B cell (primary cell): Measurements from ENCODE around the gene RBM42. TPM values are rescaled to one million over a fixed set of nuclear protein-coding genes. Genes with fewer than 3 reads are reported as not detected.

ENCODE experiments used
- ATAC-seq: fragments of 200-7000 bp; cut with Tn5 transposase; one replicate; pipeline ENCODE4 v1.10.0; 2021; ENCODE audit warnings: low read depth, mild to moderate bottlenecking, moderate number of reproducible peaks, moderate library complexity
- CTCF ChIA-PET: fragments of 350-600 bp; sonication (Branson Sonifier 250); formaldehyde crosslinking; loops from one replicate; lab custom pipeline; 2021; ENCODE audit warnings: antibody characterized with exemption, inconsistent platforms; lab: Charles Lee
- POLR2A ChIA-PET: fragments of 350-600 bp; sonication (Branson Sonifier 250); formaldehyde crosslinking; loops from one replicate; lab custom pipeline; 2021; ENCODE audit warnings: antibody characterized with exemption; lab: Charles Lee
- DNase-seq: peaks from one replicate; pipeline ENCODE4 v3.0.0; 2013
- H2AFZ ChIP-seq: 2 replicates; pipeline ENCODE4 v1.6.1; 2012; ENCODE audit warnings: mild to moderate bottlenecking, low read depth, low read length; ENCODE audit not compliant: insufficient read depth, poor library complexity, severe bottlenecking
- H3K27ac ChIP-seq, 2 donors: 1 replicate in 1 of 2; 2 replicates in 1 of 2; pipeline ENCODE4 v1.5.1; 2012 to 2013; ENCODE audit warnings: low read length in 2 of 2, mild to moderate bottlenecking in 2 of 2, moderate library complexity in 1 of 2
- H3K27me3 ChIP-seq, 4 experiments: fragments of 200-600 bp in 1 of 4; sonication (generic) in 1 of 4; replicated peaks in 1 of 4; 1 replicate in 2 of 4; 2 replicates in 2 of 4; pipeline versions ENCODE4 v1.6.1 to v1.7.0; 2013 to 2016; ENCODE audit warnings: low read length in 3 of 4, mild to moderate bottlenecking in 2 of 4, mixed read lengths in 1 of 4, moderate library complexity in 1 of 4; ENCODE audit not compliant: insufficient read depth in 4 of 4, control insufficient read depth in 3 of 4; ENCODE audit errors: control extremely low read depth in 1 of 4
- H3K36me3 ChIP-seq, 2 experiments: replicated peaks in 1 of 2; 1 replicate in 1 of 2; 2 replicates in 1 of 2; pipeline versions ENCODE4 v1.6.1 to v1.7.1; 2013; ENCODE audit warnings: low read length in 1 of 2; ENCODE audit not compliant: insufficient read depth in 2 of 2, control insufficient read depth in 1 of 2; ENCODE audit errors: control extremely low read depth in 1 of 2, extremely low read depth in 1 of 2
- H3K4me1 ChIP-seq, 2 donors: fragments of 200-600 bp in 1 of 2; sonication (generic) in 1 of 2; 1 replicate in 1 of 2; 2 replicates in 1 of 2; pipeline versions ENCODE4 v1.5.1 to v1.6.1; 2013 to 2017; ENCODE audit warnings: low read length in 2 of 2; ENCODE audit not compliant: control insufficient read depth in 2 of 2, insufficient read depth in 2 of 2
- H3K4me2 ChIP-seq: replicated peaks from 2 replicates; pipeline ENCODE3; 2012; ENCODE audit warnings: mild to moderate bottlenecking, low read depth, low read length; ENCODE audit not compliant: poor library complexity, severe bottlenecking
- H3K4me3 ChIP-seq, 5 experiments: fragments of 200-600 bp in 1 of 5; sonication (generic) in 1 of 5; 1 replicate in 3 of 5; 2 replicates in 2 of 5; pipeline versions ENCODE4 v1.5.1 to v1.7.0; 2011 to 2016; ENCODE audit warnings: low read length in 4 of 5, mild to moderate bottlenecking in 4 of 5, low read depth in 2 of 5, control low read depth in 1 of 5, moderate library complexity in 1 of 5; ENCODE audit not compliant: insufficient read depth in 1 of 5; ENCODE audit errors: control extremely low read depth in 1 of 5, extremely low read depth in 1 of 5
- H3K79me2 ChIP-seq: fragments of 200-600 bp; sonication (generic); one replicate; pipeline ENCODE4 v1.6.0; 2016; ENCODE audit warnings: low read length; ENCODE audit not compliant: control insufficient read depth, insufficient read depth
- H3K9ac ChIP-seq: fragments of 200-600 bp; sonication (generic); 2 replicates; pipeline ENCODE4 v1.6.1; 2017; ENCODE audit warnings: mild to moderate bottlenecking, low read length, moderate library complexity
- H3K9me3 ChIP-seq, 3 donors: one replicate each; pipeline versions ENCODE4 v1.6.1 to v1.7.1; 2013; ENCODE audit warnings: low read length in 2 of 3; ENCODE audit not compliant: control insufficient read depth in 2 of 3, insufficient read depth in 1 of 3; ENCODE audit errors: control extremely low read depth in 1 of 3
- H4K20me1 ChIP-seq: 2 replicates; pipeline ENCODE4 v1.6.0; 2012; ENCODE audit warnings: mild to moderate bottlenecking, low read length; ENCODE audit not compliant: insufficient read depth, control insufficient read depth, poor library complexity, severe bottlenecking
- H3K27ac Mint-ChIP-seq: one replicate; pipeline ENCODE4 v1.8.0; 2021; ENCODE audit warnings: mixed read lengths
- H3K27me3 Mint-ChIP-seq: one replicate; pipeline ENCODE4 v1.8.0; 2021; ENCODE audit warnings: mixed read lengths
- H3K4me1 Mint-ChIP-seq: one replicate; pipeline ENCODE4 v1.8.0; 2021; ENCODE audit warnings: mixed read lengths
- H3K4me3 Mint-ChIP-seq: one replicate; pipeline ENCODE4 v1.8.0; 2021; ENCODE audit warnings: mixed read lengths
- H3K9me3 Mint-ChIP-seq: one replicate; pipeline ENCODE4 v1.8.0; 2022; ENCODE audit warnings: mixed read lengths; ENCODE audit not compliant: insufficient read depth
- CTCF ChIP-seq: fragments of 200-600 bp; IDR thresholded peaks from one replicate; pipeline ENCODE4 v1.8.0; 2022; ENCODE audit warnings: antibody characterized with exemption, mild to moderate bottlenecking
- EZH2 ChIP-seq: IDR thresholded peaks from 2 replicates; pipeline ENCODE4 v1.6.1; 2012; ENCODE audit warnings: borderline replicate concordance, low read depth, mild to moderate bottlenecking, moderate library complexity, low read length; ENCODE audit not compliant: insufficient read depth, poor library complexity, severe bottlenecking
- WGBS: methylation state at CpG from one replicate; pipeline ENCODE4 v1.1.5; 2013; ENCODE audit warnings: missing lambda C conversion rate; ENCODE audit not compliant: insufficient coverage; 5-methylcytosine and 5-hydroxymethylcytosine counted together
- intact Hi-C: fragments of 100-400 bp; cut with micrococcal nuclease; formaldehyde crosslinking; loops from one replicate; pipeline ENCODE4 v1.10.0; 2022
- polyA plus RNA-seq: library from polyadenylated mRNA; depleted of rRNA; stranded (reverse); fragments of >200 nt; gene quantifications from 2 replicates; pipeline ENCODE4 v1.2.3, GENCODE V29; 2012
- total RNA-seq, 2 donors: library from RNA; stranded (reverse); fragments of 120-200 nt in 1 of 2; gene quantifications; 1 replicate in 1 of 2; 2 replicates in 1 of 2; pipeline versions ENCODE4 v1.2.3 to v1.2.4, GENCODE V29; 2013 to 2022

RBM42 gene
- total and polyA plus RNA-seq, 2 donors (not counting 1 experiment from before 2014, with no cell fraction given) = 42.1 to 52.0 TPM

GRCh38 chr19:35629332-35629633 lies 447 bp downstream of the RBM42 start:
- H3K27ac ChIP-seq = peak overlapping the region; percentile 80 to 89
- H4K20me1 ChIP-seq = peaks cover 9% of the 10 kb centered on the region
- no peaks in the 10 kb centered on the region for H3K9me3 ChIP-seq
- Mint-ChIP-seq H3K4me1 (peaks cover 25% of the 10 kb centered on the region), H3K4me3 (peak overlapping the region; percentile 99), H3K27me3 (no peaks in the 10 kb centered on the region), H3K27ac (peak overlapping the region; percentile 99), H3K9me3 (no peaks in the 10 kb centered on the region)
- intact Hi-C loops = no loop called here
- DNase-seq (no peak), ATAC-seq (no peak)
- peak overlapping the region; percentile 91 for H2AFZ ChIP-seq
- peak overlapping the region; percentile 78 for H3K4me2 ChIP-seq
- POLR2A ChIA-PET = interaction anchor here (2.2 kb wide), 1 partner anchor 19 kb away, joined by 5 read pairs; no protein-coding TSS in a partner anchor
- H3K4me3 ChIP-seq = peak overlapping the region; percentile 81 to 98 (median 85)
- 9% methylated on average over 10 of the region's 15 CpGs for WGBS
- CTCF ChIA-PET = interaction anchor here (0.9 kb wide), 1 partner anchor 23 kb away, joined by 3 read pairs; no protein-coding TSS in a partner anchor
- peaks cover 0 to 34% of the 10 kb centered on the region in 2 experiments for H3K36me3 ChIP-seq
- H3K9ac ChIP-seq = peak overlapping the region; percentile 81
- peaks cover 4% of the 10 kb centered on the region for H3K79me2 ChIP-seq
- peaks cover 8 to 17% of the 10 kb centered on the region in 2 donors for H3K4me1 ChIP-seq
- H3K27me3 ChIP-seq = no peaks in the 10 kb centered on the region
- TF ChIP-seq CTCF = no peak

GRCh38 chr19:35633727-35634440 lies 5.0 kb downstream of the RBM42 start:
- H3K79me2 ChIP-seq = peaks cover 4% of the 10 kb centered on the region
- no peaks in the 10 kb centered on the region for H3K27me3 Mint-ChIP-seq
- WGBS = 94% methylated on average over 25 of the region's 29 CpGs
- no peaks in the 10 kb centered on the region for H3K9me3 ChIP-seq
- TF ChIP-seq CTCF (no peak), EZH2 (no peak)
- ChIA-PET POLR2A (interaction anchor here (0.8 kb wide), 1 partner anchor 10 kb away, joined by 3 read pairs; no protein-coding TSS in a partner anchor), CTCF (no interaction called here)
- H3K4me1 ChIP-seq = peaks cover 3 to 9% of the 10 kb centered on the region in 2 donors
- no peak overlapping the region for H3K27ac ChIP-seq
- no peak overlapping the region for H3K9ac ChIP-seq
- ATAC-seq (no peak), DNase-seq (no peak)
- H2AFZ ChIP-seq = no peak overlapping the region
- H3K4me1 Mint-ChIP-seq = peaks cover 15% of the 10 kb centered on the region
- peaks cover 9% of the 10 kb centered on the region for H4K20me1 ChIP-seq
- H3K27ac Mint-ChIP-seq = no peak overlapping the region
- intact Hi-C loops = no loop called here
- H3K36me3 ChIP-seq = peaks cover 1 to 64% of the 10 kb centered on the region in 2 experiments
- no peak overlapping the region for H3K4me3 ChIP-seq
- H3K4me3 Mint-ChIP-seq = no peak overlapping the region
- no peaks in the 10 kb centered on the region for H3K27me3 ChIP-seq
- no peak overlapping the region for H3K4me2 ChIP-seq
- H3K9me3 Mint-ChIP-seq = no peaks in the 10 kb centered on the region
